ENCODE results near the gene TCN2.
"Not testable (repeated sequence)": the region's sequence is repeated elsewhere in the genome, so short reads cannot be mapped to it uniquely, and the experiment has no call there.

The TCN2 gene

GRCh38 chr22:30650508-30651116, 43.6 kb downstream of the TCN2 start:
- no peak for DNase-seq

- DNase-seq: no peak
These were observed 45.9 kb downstream of the TCN2 start for GRCh38 chr22:30652852-30653251.

- DNase-seq: no peak
These were observed 47.4 kb downstream of the TCN2 start for GRCh38 chr22:30654361-30654760.

- DNase-seq: no peak
These were observed 48.6 kb downstream of the TCN2 start for GRCh38 chr22:30655532-30655931.

GRCh38 chr22:30662040-30662439, 55.1 kb downstream of the TCN2 start:
- no peak for DNase-seq

DNA sequence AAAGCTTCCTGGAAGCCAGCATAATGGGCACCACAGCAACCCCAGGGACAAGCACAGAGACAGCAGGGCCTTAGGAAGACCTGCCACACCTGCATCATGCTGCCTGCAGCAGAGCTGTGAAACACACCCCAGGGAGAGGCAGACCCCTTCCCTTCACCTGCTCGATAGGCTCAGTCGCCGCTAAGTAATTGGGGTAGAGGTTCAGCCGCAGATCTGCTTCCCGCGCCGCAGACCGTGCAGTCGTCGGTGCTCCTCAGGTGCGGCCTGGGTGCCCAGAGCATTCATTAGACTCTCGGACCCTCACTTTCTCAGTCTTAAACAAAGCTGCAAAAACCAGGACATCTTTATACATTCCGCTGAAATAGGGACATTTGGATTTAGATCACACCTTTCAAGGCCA, 57.8 kb downstream of the TCN2 start:
- no peak for DNase-seq

GRCh38 chr22:30665266-30665665, 58.3 kb downstream of the TCN2 start:
- no peak for DNase-seq

DNA sequence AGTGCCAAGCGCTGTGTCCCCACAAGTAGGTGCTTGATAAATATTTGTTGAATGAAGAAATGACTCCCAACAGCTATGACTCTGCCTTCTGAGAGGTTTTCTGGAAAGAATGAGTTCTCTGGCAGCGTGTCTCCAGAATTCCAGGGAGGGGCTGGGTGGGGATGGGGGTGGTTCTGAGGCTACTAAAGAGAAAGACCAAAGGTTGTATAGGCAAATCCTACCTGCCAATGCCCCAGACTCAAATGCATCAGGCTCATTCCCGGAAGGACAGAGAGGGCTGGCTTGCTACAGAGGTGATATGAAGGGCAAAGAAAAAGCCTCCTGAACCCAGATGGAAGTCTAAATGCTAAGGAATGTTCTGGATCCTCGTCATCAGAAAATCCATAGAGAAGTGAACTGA, 58.8 kb downstream of the TCN2 start:
- DNase-seq: no peak

DNA sequence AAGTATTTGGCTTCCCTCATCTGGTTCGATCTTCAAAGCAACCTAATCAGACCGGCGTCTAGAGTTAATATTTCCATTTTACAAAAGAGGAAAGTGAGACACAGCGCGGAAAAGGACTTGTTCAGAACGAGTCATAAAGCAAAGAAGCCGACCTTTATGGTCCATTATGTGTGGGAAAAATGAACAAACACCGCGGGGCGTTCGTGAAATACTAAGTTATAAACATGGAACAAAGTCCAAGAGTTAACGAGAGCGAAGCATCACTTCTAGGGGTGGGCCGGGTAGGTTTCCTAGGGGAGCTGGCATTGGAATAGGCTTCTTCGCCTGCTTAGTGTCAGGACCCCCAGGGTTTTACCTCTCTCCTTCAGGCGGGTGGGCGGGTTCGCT, 60.1 kb downstream of the TCN2 start:
- DNase-seq: no peak

GRCh38 chr22:30667494-30668385, 60.8 kb downstream of the TCN2 start, which contains the start of gene DUSP18:
Gene DUSP18, minus strand, starts transcription at chr22:30667875. Its CDS starts 3,872 bp downstream, at chr22:30664003.
- DNase-seq: peak; percentile 84 to 92 (median 86)

DNA sequence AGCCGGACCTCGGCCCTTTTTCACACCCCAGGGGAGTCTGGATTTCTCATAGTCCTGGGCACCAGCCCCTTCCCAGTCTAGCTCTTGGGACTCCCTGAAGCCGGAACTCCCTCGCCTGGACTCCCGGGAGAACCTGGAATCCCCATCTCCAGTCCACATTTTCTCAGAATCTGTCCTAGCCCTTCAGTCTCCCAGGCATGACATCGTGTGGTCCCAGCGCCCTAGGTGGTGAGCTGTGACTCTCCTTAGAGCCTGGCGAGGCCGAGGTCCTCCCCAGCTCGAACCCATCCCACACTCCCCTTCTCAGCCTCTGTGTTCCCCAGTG, 61.4 kb downstream of the TCN2 start:
- DNase-seq: no peak

GRCh38 chr22:30671071-30671470, 64.1 kb downstream of the TCN2 start:
- DNase-seq: no peak

DNA sequence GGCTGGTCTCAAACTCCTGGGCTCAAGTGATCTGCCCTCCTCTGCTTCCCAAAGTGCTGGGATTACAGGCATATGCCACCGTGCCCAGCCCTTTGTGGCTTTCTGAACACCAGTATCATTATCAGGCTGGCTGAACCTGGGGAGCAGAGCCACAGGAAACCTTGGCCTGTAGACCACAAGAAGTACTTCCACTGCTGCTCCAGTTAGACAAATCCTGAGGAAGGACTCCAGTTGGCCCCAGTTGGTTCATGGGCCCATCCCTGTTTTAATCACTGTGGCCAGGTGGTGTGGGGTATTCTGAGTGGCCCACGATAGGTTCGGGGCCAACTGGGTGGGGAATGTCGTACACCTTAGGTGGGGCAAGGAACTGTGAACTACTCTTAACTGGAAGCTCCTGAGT, 66.2 kb downstream of the TCN2 start:
- DNase-seq: no peak

DNA sequence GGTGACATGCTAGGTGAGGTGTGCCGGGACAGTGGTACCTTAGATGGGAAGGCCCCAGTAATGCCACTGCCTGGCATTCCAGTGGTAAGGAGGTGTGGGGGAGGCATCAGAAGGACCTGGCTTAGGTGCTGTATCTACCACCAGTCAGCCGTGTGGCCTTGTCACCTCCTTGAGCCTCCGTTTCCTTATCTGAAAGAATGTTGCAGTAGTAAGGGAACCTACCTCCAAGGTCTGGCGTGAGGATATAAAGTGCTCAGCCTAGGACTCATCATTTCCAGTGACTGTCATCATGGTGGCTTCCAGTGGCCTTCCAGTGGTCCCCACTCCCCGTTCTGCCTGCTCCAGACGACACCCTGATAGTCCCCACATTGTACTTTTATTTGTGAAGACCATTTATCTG, 67.5 kb downstream of the TCN2 start:
- no peak for DNase-seq

GRCh38 chr22:30675436-30675835, 68.5 kb downstream of the TCN2 start:
- DNase-seq: no peak

GRCh38 chr22:30676565-30676964, 69.6 kb downstream of the TCN2 start:
- not testable (repeated sequence) for DNase-seq

Measured in activated CD4-positive, CD25-positive, alpha-beta regulatory T cell (primary cell).